WTC11 (cell line): ENCODE measurements around the gene POLR3GL. TPM values are rescaled to one million over a fixed set of nuclear protein-coding genes. Genes with fewer than 3 reads are reported as not detected.

Source experiments
- ATAC-seq: fragments of 200-7000 bp; cut with Tn5 transposase; 2 replicates; pipeline ENCODE4 v1.10.0; 2021; ENCODE audit warnings: mild to moderate bottlenecking, moderate library complexity
- CTCF ChIA-PET: fragments of 300-600 bp; sonication (Branson Sonifier 250); formaldehyde crosslinking; loops from one replicate; lab custom pipeline; 2021; ENCODE audit warnings: antibody characterized with exemption; lab: Charles Lee
- POLR2A ChIA-PET: fragments of 350-600 bp; sonication (Branson Sonifier 250); formaldehyde crosslinking; loops from one replicate; lab custom pipeline; 2021; ENCODE audit warnings: antibody characterized with exemption; lab: Charles Lee
- DNase-seq: peaks from one replicate; pipeline ENCODE4 v3.0.0; 2021; ENCODE audit warnings: low spot score
- H3K27ac Mint-ChIP-seq: 2 replicates; pipeline ENCODE4 v1.8.0; 2021; ENCODE audit warnings: mixed read lengths
- H3K27me3 Mint-ChIP-seq: 2 replicates; pipeline ENCODE4 v1.8.0; 2021; ENCODE audit warnings: low read depth, mild to moderate bottlenecking, moderate library complexity, mixed read lengths
- H3K36me3 Mint-ChIP-seq: 2 replicates; pipeline ENCODE4 v1.8.0; 2021; ENCODE audit warnings: mixed read lengths
- H3K4me1 Mint-ChIP-seq: 2 replicates; pipeline ENCODE4 v1.8.0; 2022; ENCODE audit warnings: mixed read lengths
- H3K4me3 Mint-ChIP-seq: 2 replicates; pipeline ENCODE4 v1.8.0; 2021; ENCODE audit warnings: mild to moderate bottlenecking, moderate library complexity, mixed read lengths
- H3K9me3 Mint-ChIP-seq: 2 replicates; pipeline ENCODE4 v1.8.0; 2021; ENCODE audit warnings: mixed read lengths
- ATF1 ChIP-seq: sonication (generic); formaldehyde crosslinking; IDR thresholded peaks from 2 replicates; pipeline ENCODE4 v1.8.1; 2023; ENCODE audit warnings: mild to moderate bottlenecking, moderate library complexity, missing genetic modification reagents
- CBFB ChIP-seq: sonication (generic); formaldehyde crosslinking; IDR thresholded peaks from 2 replicates; pipeline ENCODE4 v1.8.1; 2022; ENCODE audit warnings: mild to moderate bottlenecking, low read depth, missing genetic modification reagents
- CREB1 ChIP-seq: sonication (generic); formaldehyde crosslinking; IDR thresholded peaks from 2 replicates; pipeline ENCODE4 v1.8.0; 2023; ENCODE audit warnings: mild to moderate bottlenecking, missing genetic modification reagents
- ETV6 ChIP-seq: sonication (generic); formaldehyde crosslinking; IDR thresholded peaks from 2 replicates; pipeline ENCODE4 v1.8.1; 2022; ENCODE audit warnings: mild to moderate bottlenecking, missing genetic modification reagents
- JAZF1 ChIP-seq: fragments of 250-450 bp; sonication (Bioruptor Pico); IDR thresholded peaks from 2 replicates; pipeline ENCODE4 v1.9.0; 2021; ENCODE audit warnings: moderate library complexity, mild to moderate bottlenecking, inconsistent platforms
- NR3C1 ChIP-seq: sonication (generic); formaldehyde crosslinking; conservative IDR thresholded peaks from 2 replicates; pipeline ENCODE4 v1.8.1; 2023; ENCODE audit warnings: low read depth, mild to moderate bottlenecking, missing genetic modification reagents
- OVOL2 ChIP-seq: fragments of 250-450 bp; sonication (Bioruptor Pico); IDR thresholded peaks from 2 replicates; pipeline ENCODE4 v1.9.0; 2021; ENCODE audit warnings: mild to moderate bottlenecking, borderline replicate concordance
- SMAD4 ChIP-seq: sonication (generic); formaldehyde crosslinking; IDR thresholded peaks from 2 replicates; pipeline ENCODE4 v1.8.0; 2022; ENCODE audit warnings: mild to moderate bottlenecking, missing genetic modification reagents
- TP53 ChIP-seq: sonication (generic); formaldehyde crosslinking; IDR thresholded peaks from 2 replicates; pipeline ENCODE4 v1.8.1; 2023; ENCODE audit warnings: mild to moderate bottlenecking, missing genetic modification reagents
- ZNF396 ChIP-seq: fragments of 250-450 bp; sonication (Bioruptor Pico); IDR thresholded peaks from 2 replicates; pipeline ENCODE4 v1.8.0; 2021; ENCODE audit warnings: mild to moderate bottlenecking, moderate library complexity, borderline replicate concordance
- total RNA-seq: library from RNA; stranded (reverse); gene quantifications from 3 replicates; pipeline ENCODE4 v1.2.3, GENCODE V29; 2021
- TF ChIP-seq, protein P1 (sequence below): sonication (generic); formaldehyde crosslinking; IDR thresholded peaks from 2 replicates; pipeline ENCODE4 v1.8.1; 2022; ENCODE audit warnings: low read depth, missing genetic modification reagents, borderline replicate concordance
- TF ChIP-seq, protein P2 (sequence below): sonication (generic); formaldehyde crosslinking; IDR thresholded peaks from 2 replicates; pipeline ENCODE4 v1.8.1; 2023; ENCODE audit warnings: mild to moderate bottlenecking, moderate library complexity, missing genetic modification reagents
- TF ChIP-seq, protein P3 (sequence below): fragments of 200-600 bp; IDR thresholded peaks from 2 replicates; pipeline ENCODE4 v1.8.0; 2022; ENCODE audit warnings: antibody characterized with exemption
- TF ChIP-seq, protein P4 (sequence below): sonication (generic); formaldehyde crosslinking; conservative IDR thresholded peaks from 2 replicates; pipeline ENCODE4 v1.8.1; 2022; ENCODE audit warnings: mild to moderate bottlenecking, missing genetic modification reagents
- TF ChIP-seq, protein P5 (sequence below): fragments of 250-450 bp; sonication (Bioruptor Pico); IDR thresholded peaks from 2 replicates; pipeline ENCODE4 v1.9.0; 2021; ENCODE audit warnings: mild to moderate bottlenecking
- TF ChIP-seq, protein P6 (sequence below): sonication (generic); formaldehyde crosslinking; IDR thresholded peaks from 2 replicates; pipeline ENCODE4 v1.8.0; 2023; ENCODE audit warnings: missing genetic modification reagents, mild to moderate bottlenecking, borderline replicate concordance
- TF ChIP-seq, protein P7 (sequence below): sonication (generic); formaldehyde crosslinking; IDR thresholded peaks from 2 replicates; pipeline ENCODE4 v1.8.1; 2023; ENCODE audit warnings: mild to moderate bottlenecking, missing genetic modification reagents
- TF ChIP-seq, protein P8 (sequence below): fragments of 250-450 bp; sonication (Bioruptor Pico); conservative IDR thresholded peaks from 2 replicates; pipeline ENCODE4 v1.9.0; 2021; ENCODE audit warnings: mild to moderate bottlenecking

POLR3GL gene
- total RNA-seq, 1 experiment from 2014 or later, result 3.8 TPM

DNA sequence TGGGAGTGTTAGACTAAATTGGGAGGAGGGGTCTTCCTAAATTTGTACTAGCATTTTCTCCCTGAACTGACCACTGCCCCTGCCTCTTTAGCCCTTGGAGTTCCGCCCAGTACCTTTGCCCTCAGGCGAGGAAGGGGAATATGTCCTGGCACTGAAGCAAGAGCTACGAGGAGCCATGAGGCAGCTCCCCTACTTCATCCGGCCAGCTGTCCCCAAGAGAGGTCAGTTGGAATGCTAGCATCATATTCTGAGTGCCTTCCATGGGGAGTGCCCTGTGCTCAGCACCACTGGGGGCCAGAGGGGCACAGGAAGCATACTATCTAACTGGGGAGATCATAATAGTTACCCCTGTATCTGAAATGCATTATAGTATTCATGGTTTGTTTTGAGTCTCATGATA, 10.7 kb downstream of the POLR3GL start:
- H3K36me3 Mint-ChIP-seq, result no peaks in the 10 kb centered on the region
- H3K4me3 Mint-ChIP-seq, result no peak overlapping the region
- H3K27ac Mint-ChIP-seq, result no peak overlapping the region; the same call in 1 of the 2 replicates
- H3K4me1 Mint-ChIP-seq, result peaks cover 2% of the 10 kb centered on the region; the same call in 1 of the 2 replicates
- ATAC-seq, result no peak
- H3K27me3 Mint-ChIP-seq, result no peaks in the 10 kb centered on the region
- no peak for DNase-seq
- no peaks in the 10 kb centered on the region for H3K9me3 Mint-ChIP-seq
- TF ChIP-seq, protein P1, sequence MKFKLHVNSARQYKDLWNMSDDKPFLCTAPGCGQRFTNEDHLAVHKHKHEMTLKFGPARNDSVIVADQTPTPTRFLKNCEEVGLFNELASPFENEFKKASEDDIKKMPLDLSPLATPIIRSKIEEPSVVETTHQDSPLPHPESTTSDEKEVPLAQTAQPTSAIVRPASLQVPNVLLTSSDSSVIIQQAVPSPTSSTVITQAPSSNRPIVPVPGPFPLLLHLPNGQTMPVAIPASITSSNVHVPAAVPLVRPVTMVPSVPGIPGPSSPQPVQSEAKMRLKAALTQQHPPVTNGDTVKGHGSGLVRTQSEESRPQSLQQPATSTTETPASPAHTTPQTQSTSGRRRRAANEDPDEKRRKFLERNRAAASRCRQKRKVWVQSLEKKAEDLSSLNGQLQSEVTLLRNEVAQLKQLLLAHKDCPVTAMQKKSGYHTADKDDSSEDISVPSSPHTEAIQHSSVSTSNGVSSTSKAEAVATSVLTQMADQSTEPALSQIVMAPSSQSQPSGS (CRISPR knock-in tag), result no peak
- no peak for TF ChIP-seq CBFB
- TF ChIP-seq ZNF396 (CRISPR knock-in tag), result no peak
- no peak for TF ChIP-seq ETV6 (CRISPR knock-in tag)
- no peak for TF ChIP-seq OVOL2 (CRISPR knock-in tag)
- TF ChIP-seq, protein P2, sequence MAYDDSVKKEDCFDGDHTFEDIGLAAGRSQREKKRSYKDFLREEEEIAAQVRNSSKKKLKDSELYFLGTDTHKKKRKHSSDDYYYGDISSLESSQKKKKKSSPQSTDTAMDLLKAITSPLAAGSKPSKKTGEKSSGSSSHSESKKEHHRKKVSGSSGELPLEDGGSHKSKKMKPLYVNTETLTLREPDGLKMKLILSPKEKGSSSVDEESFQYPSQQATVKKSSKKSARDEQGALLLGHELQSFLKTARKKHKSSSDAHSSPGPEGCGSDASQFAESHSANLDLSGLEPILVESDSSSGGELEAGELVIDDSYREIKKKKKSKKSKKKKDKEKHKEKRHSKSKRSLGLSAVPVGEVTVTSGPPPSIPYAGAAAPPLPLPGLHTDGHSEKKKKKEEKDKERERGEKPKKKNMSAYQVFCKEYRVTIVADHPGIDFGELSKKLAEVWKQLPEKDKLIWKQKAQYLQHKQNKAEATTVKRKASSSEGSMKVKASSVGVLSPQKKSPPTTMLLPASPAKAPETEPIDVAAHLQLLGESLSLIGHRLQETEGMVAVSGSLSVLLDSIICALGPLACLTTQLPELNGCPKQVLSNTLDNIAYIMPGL, result no peak
- TF ChIP-seq CREB1 (CRISPR knock-in tag), result no peak
- POLR2A ChIA-PET, result no interaction called here
- CTCF ChIA-PET, result no interaction called here

DNA sequence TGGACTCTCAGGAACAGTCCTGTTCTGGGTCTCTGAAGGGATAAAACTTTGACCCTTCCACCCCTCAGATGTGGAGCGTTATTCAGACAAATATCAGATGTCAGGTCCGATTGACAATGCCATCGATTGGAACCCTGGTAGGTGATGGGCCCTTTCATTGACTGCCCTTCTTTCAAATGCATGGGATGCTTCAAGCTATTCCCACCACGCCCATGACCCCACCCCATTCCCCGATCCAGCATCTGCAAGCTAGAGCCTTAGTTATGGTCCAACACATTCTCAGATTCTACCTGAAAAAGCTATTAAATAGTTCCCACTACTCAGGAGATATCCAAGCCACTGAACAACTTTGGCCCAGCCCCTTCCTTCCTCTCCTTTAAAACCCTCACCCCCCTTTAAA, 12.5 kb downstream of the POLR3GL start:
- no peak overlapping the region; the same call in 1 of the 2 replicates for H3K4me3 Mint-ChIP-seq
- H3K9me3 Mint-ChIP-seq, result no peaks in the 10 kb centered on the region
- CTCF ChIA-PET, result interaction anchor here (0.6 to 5.4 kb wide), 28 partner anchors 9 to 131 kb away, joined by 3 to 54 read pairs (median 5); partner anchors contain the start of genes ANKRD34A, ITGA10, LIX1L and NUDT17
- H3K27me3 Mint-ChIP-seq, result no peaks in the 10 kb centered on the region; the same call in 1 of the 2 replicates
- 0 out of 2 replicates have a peak overlapping the region, but pooled peaks have one; percentile 2 for H3K27ac Mint-ChIP-seq
- ATAC-seq (no peak), DNase-seq (no peak)
- H3K4me1 Mint-ChIP-seq, result peaks cover 5% of the 10 kb centered on the region
- no peaks in the 10 kb centered on the region for H3K36me3 Mint-ChIP-seq
- POLR2A ChIA-PET, result interaction anchor here (1.0 to 1.5 kb wide), 6 partner anchors 13 to 131 kb away, joined by 3 to 6 read pairs (median 4); partner anchors contain the start of genes ANKRD34A, NUDT17 and POLR3GL
- TF ChIP-seq, protein P3, sequence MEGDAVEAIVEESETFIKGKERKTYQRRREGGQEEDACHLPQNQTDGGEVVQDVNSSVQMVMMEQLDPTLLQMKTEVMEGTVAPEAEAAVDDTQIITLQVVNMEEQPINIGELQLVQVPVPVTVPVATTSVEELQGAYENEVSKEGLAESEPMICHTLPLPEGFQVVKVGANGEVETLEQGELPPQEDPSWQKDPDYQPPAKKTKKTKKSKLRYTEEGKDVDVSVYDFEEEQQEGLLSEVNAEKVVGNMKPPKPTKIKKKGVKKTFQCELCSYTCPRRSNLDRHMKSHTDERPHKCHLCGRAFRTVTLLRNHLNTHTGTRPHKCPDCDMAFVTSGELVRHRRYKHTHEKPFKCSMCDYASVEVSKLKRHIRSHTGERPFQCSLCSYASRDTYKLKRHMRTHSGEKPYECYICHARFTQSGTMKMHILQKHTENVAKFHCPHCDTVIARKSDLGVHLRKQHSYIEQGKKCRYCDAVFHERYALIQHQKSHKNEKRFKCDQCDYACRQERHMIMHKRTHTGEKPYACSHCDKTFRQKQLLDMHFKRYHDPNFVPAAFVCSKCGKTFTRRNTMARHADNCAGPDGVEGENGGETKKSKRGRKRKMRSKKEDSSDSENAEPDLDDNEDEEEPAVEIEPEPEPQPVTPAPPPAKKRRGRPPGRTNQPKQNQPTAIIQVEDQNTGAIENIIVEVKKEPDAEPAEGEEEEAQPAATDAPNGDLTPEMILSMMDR, result no peak
- TF ChIP-seq TP53 (CRISPR knock-in tag), result no peak
- TF ChIP-seq SMAD4, result no peak
- TF ChIP-seq ATF1 (CRISPR knock-in tag), result no peak
- TF ChIP-seq NR3C1, result no peak
- no peak for TF ChIP-seq ZNF396 (CRISPR knock-in tag)
- TF ChIP-seq, protein P4, sequence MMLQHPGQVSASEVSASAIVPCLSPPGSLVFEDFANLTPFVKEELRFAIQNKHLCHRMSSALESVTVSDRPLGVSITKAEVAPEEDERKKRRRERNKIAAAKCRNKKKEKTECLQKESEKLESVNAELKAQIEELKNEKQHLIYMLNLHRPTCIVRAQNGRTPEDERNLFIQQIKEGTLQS (CRISPR knock-in tag), result no peak
- no peak for TF ChIP-seq CREB1 (CRISPR knock-in tag)
- TF ChIP-seq, protein P5, sequence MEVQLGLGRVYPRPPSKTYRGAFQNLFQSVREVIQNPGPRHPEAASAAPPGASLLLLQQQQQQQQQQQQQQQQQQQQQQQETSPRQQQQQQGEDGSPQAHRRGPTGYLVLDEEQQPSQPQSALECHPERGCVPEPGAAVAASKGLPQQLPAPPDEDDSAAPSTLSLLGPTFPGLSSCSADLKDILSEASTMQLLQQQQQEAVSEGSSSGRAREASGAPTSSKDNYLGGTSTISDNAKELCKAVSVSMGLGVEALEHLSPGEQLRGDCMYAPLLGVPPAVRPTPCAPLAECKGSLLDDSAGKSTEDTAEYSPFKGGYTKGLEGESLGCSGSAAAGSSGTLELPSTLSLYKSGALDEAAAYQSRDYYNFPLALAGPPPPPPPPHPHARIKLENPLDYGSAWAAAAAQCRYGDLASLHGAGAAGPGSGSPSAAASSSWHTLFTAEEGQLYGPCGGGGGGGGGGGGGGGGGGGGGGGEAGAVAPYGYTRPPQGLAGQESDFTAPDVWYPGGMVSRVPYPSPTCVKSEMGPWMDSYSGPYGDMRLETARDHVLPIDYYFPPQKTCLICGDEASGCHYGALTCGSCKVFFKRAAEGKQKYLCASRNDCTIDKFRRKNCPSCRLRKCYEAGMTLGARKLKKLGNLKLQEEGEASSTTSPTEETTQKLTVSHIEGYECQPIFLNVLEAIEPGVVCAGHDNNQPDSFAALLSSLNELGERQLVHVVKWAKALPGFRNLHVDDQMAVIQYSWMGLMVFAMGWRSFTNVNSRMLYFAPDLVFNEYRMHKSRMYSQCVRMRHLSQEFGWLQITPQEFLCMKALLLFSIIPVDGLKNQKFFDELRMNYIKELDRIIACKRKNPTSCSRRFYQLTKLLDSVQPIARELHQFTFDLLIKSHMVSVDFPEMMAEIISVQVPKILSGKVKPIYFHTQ (CRISPR knock-in tag), result no peak
- TF ChIP-seq, protein P6, sequence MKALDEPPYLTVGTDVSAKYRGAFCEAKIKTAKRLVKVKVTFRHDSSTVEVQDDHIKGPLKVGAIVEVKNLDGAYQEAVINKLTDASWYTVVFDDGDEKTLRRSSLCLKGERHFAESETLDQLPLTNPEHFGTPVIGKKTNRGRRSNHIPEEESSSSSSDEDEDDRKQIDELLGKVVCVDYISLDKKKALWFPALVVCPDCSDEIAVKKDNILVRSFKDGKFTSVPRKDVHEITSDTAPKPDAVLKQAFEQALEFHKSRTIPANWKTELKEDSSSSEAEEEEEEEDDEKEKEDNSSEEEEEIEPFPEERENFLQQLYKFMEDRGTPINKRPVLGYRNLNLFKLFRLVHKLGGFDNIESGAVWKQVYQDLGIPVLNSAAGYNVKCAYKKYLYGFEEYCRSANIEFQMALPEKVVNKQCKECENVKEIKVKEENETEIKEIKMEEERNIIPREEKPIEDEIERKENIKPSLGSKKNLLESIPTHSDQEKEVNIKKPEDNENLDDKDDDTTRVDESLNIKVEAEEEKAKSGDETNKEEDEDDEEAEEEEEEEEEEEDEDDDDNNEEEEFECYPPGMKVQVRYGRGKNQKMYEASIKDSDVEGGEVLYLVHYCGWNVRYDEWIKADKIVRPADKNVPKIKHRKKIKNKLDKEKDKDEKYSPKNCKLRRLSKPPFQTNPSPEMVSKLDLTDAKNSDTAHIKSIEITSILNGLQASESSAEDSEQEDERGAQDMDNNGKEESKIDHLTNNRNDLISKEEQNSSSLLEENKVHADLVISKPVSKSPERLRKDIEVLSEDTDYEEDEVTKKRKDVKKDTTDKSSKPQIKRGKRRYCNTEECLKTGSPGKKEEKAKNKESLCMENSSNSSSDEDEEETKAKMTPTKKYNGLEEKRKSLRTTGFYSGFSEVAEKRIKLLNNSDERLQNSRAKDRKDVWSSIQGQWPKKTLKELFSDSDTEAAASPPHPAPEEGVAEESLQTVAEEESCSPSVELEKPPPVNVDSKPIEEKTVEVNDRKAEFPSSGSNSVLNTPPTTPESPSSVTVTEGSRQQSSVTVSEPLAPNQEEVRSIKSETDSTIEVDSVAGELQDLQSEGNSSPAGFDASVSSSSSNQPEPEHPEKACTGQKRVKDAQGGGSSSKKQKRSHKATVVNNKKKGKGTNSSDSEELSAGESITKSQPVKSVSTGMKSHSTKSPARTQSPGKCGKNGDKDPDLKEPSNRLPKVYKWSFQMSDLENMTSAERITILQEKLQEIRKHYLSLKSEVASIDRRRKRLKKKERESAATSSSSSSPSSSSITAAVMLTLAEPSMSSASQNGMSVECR (CRISPR knock-in tag), result no peak
- TF ChIP-seq, protein P7, sequence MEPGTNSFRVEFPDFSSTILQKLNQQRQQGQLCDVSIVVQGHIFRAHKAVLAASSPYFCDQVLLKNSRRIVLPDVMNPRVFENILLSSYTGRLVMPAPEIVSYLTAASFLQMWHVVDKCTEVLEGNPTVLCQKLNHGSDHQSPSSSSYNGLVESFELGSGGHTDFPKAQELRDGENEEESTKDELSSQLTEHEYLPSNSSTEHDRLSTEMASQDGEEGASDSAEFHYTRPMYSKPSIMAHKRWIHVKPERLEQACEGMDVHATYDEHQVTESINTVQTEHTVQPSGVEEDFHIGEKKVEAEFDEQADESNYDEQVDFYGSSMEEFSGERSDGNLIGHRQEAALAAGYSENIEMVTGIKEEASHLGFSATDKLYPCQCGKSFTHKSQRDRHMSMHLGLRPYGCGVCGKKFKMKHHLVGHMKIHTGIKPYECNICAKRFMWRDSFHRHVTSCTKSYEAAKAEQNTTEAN (CRISPR knock-in tag), result no peak
- TF ChIP-seq, protein P8, sequence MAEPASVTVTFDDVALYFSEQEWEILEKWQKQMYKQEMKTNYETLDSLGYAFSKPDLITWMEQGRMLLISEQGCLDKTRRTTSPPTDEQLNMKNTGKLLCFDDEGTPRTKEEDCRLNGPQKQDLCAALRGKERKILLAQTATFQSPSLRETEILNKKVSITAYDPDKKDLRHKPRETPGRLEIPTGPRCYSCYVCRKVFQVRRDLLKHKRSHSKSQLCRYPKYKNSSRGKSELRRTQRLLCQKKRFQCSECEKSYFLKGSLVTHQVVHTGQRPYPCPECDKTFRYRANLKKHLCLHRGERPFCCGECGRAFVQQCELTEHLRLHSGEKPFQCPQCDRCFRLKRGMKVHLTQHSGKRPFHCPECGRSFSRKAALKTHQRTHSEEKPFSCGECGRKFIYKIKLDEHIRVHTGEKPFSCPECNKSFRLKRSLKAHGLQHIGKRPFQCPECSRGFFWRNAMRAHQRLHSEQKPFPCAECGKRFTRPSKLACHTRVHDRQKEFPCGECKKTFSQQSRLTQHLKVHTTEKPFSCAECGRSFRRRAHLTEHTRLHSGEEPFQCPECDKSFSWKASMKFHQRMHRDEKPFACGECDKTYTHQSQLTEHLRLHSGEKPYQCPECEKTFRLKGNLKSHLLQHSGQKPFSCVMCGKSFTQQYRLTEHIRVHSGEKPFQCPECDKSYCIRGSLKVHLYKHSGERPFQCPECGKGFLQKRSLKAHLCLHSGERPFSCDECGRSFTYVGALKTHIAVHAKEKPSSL, result no peak
- no peak for TF ChIP-seq JAZF1 (CRISPR knock-in tag)
